ENCODE data around the gene PLEKHG2. TPM values are rescaled to one million over a fixed set of nuclear protein-coding genes. Genes with fewer than 3 reads are reported as not detected.

Gene PLEKHG2, protein sequence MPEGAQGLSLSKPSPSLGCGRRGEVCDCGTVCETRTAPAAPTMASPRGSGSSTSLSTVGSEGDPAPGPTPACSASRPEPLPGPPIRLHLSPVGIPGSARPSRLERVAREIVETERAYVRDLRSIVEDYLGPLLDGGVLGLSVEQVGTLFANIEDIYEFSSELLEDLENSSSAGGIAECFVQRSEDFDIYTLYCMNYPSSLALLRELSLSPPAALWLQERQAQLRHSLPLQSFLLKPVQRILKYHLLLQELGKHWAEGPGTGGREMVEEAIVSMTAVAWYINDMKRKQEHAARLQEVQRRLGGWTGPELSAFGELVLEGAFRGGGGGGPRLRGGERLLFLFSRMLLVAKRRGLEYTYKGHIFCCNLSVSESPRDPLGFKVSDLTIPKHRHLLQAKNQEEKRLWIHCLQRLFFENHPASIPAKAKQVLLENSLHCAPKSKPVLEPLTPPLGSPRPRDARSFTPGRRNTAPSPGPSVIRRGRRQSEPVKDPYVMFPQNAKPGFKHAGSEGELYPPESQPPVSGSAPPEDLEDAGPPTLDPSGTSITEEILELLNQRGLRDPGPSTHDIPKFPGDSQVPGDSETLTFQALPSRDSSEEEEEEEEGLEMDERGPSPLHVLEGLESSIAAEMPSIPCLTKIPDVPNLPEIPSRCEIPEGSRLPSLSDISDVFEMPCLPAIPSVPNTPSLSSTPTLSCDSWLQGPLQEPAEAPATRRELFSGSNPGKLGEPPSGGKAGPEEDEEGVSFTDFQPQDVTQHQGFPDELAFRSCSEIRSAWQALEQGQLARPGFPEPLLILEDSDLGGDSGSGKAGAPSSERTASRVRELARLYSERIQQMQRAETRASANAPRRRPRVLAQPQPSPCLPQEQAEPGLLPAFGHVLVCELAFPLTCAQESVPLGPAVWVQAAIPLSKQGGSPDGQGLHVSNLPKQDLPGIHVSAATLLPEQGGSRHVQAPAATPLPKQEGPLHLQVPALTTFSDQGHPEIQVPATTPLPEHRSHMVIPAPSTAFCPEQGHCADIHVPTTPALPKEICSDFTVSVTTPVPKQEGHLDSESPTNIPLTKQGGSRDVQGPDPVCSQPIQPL (N-terminal part only)
- total RNA-seq (2022; extraction: Qiagen RNA extraction) = 81.1 to 117 TPM (median 104 TPM) in 5 replicates

DNA sequence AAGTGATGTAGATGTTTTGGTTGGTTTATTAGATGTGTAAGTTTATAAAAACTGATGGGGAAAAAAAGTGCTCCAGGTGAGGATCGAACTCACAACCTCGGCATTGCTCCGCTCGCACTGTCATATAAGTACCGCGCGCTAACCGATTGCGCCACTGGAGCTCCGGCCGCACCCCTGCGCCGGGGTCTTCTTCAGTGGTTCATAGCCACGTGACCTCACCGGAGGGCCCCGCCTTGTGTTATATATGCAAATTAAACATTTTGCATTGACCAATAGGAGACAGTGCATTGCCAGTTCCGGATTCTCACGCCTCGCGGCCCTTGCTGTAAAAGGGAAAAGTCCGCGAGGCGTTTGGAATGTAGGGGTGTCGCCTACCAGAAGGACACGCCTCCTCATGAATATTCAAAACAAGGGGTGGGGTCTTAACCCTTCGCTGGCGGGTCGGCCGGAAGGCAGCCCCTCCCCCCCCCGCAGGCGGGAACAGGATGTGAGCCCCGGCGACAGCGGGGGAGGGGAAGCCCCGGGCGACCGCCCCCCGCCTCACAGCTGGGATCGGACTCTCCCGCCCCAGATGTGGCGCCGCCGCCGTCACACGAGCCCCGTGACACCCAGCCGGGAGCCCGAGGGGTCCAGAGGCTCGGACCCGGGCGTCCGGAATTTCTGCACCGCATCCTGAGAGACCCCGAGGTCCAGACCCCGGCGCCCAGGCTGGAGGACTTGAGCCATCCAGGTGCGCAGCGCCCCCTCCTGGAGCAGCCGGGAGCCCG lies at the start of gene PLEKHG2:
TSS of gene PLEKHG2 (plus strand) at position 570 of the 767 bp plus-strand sequence. CDS start 1,418 bp downstream, outside the sequence.

DNA sequence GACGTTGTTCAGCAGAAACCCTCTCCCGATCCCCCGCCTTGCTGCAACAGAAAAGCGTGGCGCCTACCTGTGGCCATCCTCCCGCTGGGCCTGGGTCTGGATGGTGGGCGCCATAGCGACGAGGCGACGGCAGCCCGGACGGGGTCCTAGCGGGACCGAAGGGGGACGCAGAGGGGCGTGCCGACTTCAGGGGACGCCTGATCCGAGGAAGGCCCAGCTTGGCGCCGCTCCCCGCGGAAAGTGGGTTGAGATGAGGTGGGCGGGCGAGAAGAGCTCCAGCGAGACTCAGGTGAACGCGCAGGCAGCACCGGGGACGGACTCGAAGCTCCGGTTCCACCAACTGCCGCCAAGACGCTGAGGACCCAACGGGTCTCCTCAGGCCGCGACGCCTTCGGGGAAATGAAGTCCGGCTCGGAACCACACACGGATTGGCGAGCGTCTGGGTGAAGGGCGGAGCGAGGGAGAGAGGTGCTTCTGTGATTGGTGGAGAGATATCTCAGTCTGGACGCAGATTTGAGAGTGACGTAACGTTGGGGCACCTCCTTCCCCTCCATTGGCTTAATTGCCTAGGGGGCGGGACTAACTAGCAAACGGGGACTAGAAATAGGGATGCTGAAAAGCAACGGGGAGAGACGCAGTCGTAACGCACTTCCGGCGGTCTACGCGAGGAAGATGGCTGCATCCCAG lies 21.6 kb upstream of the PLEKHG2 start, which contains the start of the genes MED29 and PAF1:
TSS of gene MED29 (plus strand) at position 628 of the 687 bp plus-strand sequence. CDS start at position 673, 45 bp downstream.
TSS of gene PAF1 (minus strand) at position 356 of the 687 bp plus-strand sequence. CDS start at position 114, 242 bp downstream.

DNA sequence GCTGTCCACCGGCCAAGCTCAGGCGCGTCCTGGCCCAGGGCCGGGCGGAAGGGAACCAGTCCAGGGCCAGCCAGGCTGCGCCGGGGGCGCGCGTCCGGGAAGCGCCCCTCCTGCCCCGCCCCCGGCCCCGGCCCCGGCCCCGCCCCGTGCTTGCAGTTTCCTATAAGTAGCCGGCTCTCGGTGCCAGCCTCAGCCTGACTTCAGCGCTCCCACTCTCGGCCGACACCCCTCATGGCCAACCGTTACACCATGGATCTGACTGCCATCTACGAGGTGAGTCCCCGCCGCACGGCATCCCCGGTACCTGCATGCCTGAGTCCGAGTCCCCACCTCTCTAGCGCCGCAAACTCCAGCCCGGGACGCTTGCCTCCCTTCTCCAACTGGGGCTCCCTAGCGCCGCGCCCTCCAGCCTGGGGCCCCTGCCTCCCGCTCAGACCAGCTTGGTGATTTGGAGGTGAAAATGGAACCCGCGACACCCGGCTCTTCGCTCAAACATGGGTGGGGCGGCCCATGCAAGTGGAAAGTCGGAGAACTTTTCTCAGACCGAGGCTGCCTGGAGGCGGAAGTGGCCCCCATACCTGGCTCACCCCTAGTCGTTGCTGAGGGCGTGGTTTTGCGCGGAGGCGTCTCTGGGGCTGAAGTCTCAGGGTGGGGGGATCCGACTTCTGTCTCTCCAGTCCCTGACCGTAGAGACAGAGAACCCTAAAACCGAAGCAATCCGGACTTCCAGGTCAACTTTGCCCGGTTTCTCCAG lies 5.6 kb upstream of the PLEKHG2 start, which contains the start of gene ZFP36:
TSS of gene ZFP36 (plus strand) at position 192 of the 754 bp plus-strand sequence. CDS start at position 250, 58 bp downstream.

DNA sequence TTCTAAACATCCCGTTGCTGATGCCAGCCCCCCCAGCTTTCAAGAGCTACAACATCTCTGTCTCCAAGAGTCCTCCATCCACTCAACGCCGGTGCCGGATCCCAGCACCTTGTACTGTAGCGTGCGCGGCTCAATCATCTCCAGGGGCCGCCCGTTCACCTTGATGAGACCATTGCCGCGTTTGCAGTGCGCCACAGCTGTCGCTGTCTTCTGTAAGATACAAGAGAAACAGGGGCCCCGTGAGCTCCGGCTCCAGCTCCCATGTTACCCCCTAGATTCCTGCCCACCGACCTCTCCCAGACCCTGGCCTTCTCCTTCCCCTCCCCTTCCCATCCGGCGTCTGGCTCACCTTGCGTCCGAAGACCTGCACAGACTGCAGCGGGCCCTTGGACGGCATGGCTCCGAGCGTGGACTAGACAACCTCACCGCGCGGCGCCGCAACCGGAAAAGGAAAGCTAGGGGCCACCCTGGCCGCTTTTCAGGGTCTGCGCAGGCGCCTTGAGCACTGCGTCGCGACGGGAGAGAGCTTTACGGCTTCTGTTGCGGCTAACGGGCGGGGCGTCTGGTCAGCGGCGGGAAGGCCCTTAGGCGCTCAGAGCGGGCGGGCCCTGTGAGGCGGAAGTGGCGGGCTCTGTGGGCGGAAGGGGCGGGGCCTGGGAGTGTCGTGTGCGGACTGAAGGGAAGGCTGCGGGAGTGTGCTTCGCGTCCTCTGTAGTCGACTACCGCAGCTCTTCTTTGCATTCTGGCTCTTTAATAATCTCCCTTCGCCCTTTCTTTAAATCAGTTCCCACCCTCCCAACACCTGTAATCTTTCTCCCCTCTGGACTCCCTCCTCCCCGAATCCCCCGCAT lies 23.3 kb downstream of the PLEKHG2 start, which contains the start of gene RPS16:
TSS of gene RPS16 (minus strand) at position 451 of the 851 bp plus-strand sequence. CDS start at position 397, 54 bp downstream.

DNA sequence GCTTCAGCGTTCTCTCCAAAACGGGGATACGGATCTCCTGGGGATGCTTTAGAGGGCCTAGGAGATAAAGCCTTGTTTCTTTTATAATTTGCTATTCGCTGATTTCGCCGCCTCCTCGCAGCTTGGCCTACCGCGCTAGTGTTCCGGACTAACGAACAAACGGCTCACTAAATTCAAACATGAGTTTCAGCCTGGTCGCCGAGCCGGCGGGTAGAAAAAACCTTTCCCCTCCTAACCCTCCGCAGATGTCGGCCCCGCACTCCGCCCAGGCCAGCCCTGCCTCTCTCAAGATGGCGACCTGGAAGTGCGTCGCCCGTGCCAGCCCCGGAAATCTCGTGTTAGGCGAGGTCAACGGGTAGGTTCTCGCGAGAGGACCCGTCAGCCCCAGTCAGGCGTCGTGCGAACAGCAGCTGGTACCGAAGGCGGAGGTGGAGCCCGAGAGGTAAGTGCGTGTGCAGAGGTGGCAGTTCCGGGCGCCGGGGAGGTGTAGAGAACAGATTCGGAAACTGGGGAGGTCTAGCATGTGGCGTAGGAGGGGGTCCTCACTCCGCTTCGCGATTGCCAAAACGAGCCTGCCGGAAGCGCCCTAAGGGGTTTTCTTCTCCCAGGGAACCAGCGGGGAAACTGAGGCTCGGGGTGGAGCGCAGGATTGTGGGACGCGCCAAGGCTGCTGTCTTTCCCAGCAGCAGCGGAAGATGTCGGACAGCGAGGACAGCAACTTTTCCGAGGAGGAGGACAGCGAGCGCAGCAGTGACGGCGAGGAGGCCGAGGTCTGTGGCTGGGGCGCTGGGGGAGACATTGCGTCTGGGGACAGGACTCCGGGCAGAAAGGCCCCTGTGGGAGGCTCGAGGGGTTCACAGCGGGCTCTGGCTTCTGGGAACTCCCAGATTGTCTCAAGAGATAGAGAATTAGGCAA lies 33.0 kb downstream of the PLEKHG2 start, which contains the start of gene SUPT5H:
TSS of gene SUPT5H (plus strand) at position 387 of the 916 bp plus-strand sequence. CDS start at position 696, 309 bp downstream.

Other genes with a start within 250 kb of the PLEKHG2 start
- gene NCCRP1, start 215.7 kb upstream of the PLEKHG2 start, total RNA-seq (2022; extraction: Qiagen RNA extraction) = 1.0 to 2.0 TPM (median 1.4 TPM) in 5 replicates
- gene SYCN, start 208.4 kb upstream of the PLEKHG2 start, total RNA-seq (2022; extraction: Qiagen RNA extraction) = not detected in 5 replicates
- not detected in 5 replicates for gene IFNL3, start 167.7 kb upstream of the PLEKHG2 start, total RNA-seq (2022; extraction: Qiagen RNA extraction)
- not detected in 5 replicates for gene IFNL4, start 163.8 kb upstream of the PLEKHG2 start, total RNA-seq (2022; extraction: Qiagen RNA extraction)
- gene IFNL2, start 144.3 kb upstream of the PLEKHG2 start, total RNA-seq (2022; extraction: Qiagen RNA extraction) = not detected in 5 replicates
- gene IFNL1, start 116.3 kb upstream of the PLEKHG2 start, total RNA-seq (2022; extraction: Qiagen RNA extraction) = 0.11 TPM in 1 of 5 replicates, not detected in the others
- gene LRFN1, start 91.8 kb upstream of the PLEKHG2 start, total RNA-seq (2022; extraction: Qiagen RNA extraction) = 7.1 to 10.3 TPM (median 9.5 TPM) in 5 replicates
- gene GMFG, start 76.6 kb upstream of the PLEKHG2 start, total RNA-seq (2022; extraction: Qiagen RNA extraction) = 0.27 to 0.55 TPM (median 0.44 TPM) in 5 replicates
- 118 to 175 TPM (median 163 TPM) in 5 replicates for gene SAMD4B, start 70.2 kb upstream of the PLEKHG2 start, total RNA-seq (2022; extraction: Qiagen RNA extraction)
- gene PAF1, start 21.6 kb upstream of the PLEKHG2 start, total RNA-seq (2022; extraction: Qiagen RNA extraction) = 73.9 to 76.7 TPM (median 75.8 TPM) in 5 replicates
- 72.3 to 77.0 TPM (median 74.1 TPM) in 5 replicates for gene MED29, start 21.3 kb upstream of the PLEKHG2 start, total RNA-seq (2022; extraction: Qiagen RNA extraction)
- 193 to 296 TPM (median 229 TPM) in 5 replicates for gene ZFP36, start 5.8 kb upstream of the PLEKHG2 start, total RNA-seq (2022; extraction: Qiagen RNA extraction)
- gene RPS16, start 23.3 kb downstream of the PLEKHG2 start, total RNA-seq (2022; extraction: Qiagen RNA extraction) = 6,355 to 7,942 TPM (median 7,642 TPM) in 5 replicates
- gene SUPT5H, start 32.9 kb downstream of the PLEKHG2 start, total RNA-seq (2022; extraction: Qiagen RNA extraction) = 171 to 194 TPM (median 177 TPM) in 5 replicates
- gene TIMM50, start 68.2 kb downstream of the PLEKHG2 start, total RNA-seq (2022; extraction: Qiagen RNA extraction) = 176 to 224 TPM (median 211 TPM) in 5 replicates
- 6.9 to 11.1 TPM (median 10.3 TPM) in 5 replicates for gene DLL3, start 86.3 kb downstream of the PLEKHG2 start, total RNA-seq (2022; extraction: Qiagen RNA extraction)
- gene SELENOV, start 102.5 kb downstream of the PLEKHG2 start, total RNA-seq (2022; extraction: Qiagen RNA extraction) = not detected in 5 replicates
- 6.5 to 9.7 TPM (median 7.7 TPM) in 5 replicates for gene EID2B, start 120.2 kb downstream of the PLEKHG2 start, total RNA-seq (2022; extraction: Qiagen RNA extraction)
- gene EID2, start 127.5 kb downstream of the PLEKHG2 start, total RNA-seq (2022; extraction: Qiagen RNA extraction) = 32.7 to 45.7 TPM (median 42.6 TPM) in 5 replicates
- not detected in 5 replicates for gene LGALS13, start 189.9 kb downstream of the PLEKHG2 start, total RNA-seq (2022; extraction: Qiagen RNA extraction)
- not detected in 5 replicates for gene LGALS16, start 243.2 kb downstream of the PLEKHG2 start, total RNA-seq (2022; extraction: Qiagen RNA extraction)

Data from A549 treated with AZD2906 at 1 μM for 4 hours (cell line).